Glomerular endothelial cell (primary cell): ENCODE data around the gene UBE2I. TPM values are rescaled to one million over a fixed set of nuclear protein-coding genes. Genes with fewer than 3 reads are reported as not detected.
A peak's percentile ranks its signal among the peaks of the same experiment; 100 is the strongest.
"Not testable (repeated sequence)": the region's sequence is repeated elsewhere in the genome, so short reads cannot be mapped to it uniquely, and the experiment has no call there.

Experiments
- DNase-seq: peaks from one replicate; pipeline ENCODE4 v3.0.0-alpha.2; 2011; ENCODE audit warnings: low read depth, low spot score; ENCODE audit errors: extremely low read depth
- total RNA-seq: library from RNA; depleted of rRNA; stranded (reverse); fragments of >200 nt; gene quantifications from 2 replicates; pipeline ENCODE4 v1.2.3, GENCODE V29; 2015

UBE2I gene
- total RNA-seq, 1 donor from 2014 or later: 94.8 TPM

DNA sequence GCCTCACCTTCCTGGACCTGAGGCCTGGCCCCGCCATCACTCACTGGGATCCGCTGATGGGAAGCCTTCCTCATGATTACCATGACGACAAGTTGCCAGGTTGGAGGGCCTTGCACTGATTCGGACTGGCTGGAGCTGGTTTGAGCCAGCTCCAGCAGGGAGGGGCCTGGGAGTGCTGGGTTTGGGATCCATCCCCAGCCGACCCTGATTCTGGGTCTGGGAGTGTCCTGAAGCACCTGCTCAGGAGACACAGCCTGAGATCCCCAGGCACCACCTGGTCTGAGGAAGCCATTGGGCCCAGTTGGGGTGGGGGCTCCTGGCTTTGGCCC, 18.1 kb downstream of the UBE2I start:
- no peak for DNase-seq

GRCh38 chr16:1328136-1328535, 18.7 kb downstream of the UBE2I start:
- DNase-seq: not testable (repeated sequence)

- not testable (repeated sequence) for DNase-seq
Observed at GRCh38 chr16:1328961-1329360, 19.5 kb downstream of the UBE2I start.

GRCh38 chr16:1330260-1330914, 21.0 kb downstream of the UBE2I start:
- no peak for DNase-seq

DNA sequence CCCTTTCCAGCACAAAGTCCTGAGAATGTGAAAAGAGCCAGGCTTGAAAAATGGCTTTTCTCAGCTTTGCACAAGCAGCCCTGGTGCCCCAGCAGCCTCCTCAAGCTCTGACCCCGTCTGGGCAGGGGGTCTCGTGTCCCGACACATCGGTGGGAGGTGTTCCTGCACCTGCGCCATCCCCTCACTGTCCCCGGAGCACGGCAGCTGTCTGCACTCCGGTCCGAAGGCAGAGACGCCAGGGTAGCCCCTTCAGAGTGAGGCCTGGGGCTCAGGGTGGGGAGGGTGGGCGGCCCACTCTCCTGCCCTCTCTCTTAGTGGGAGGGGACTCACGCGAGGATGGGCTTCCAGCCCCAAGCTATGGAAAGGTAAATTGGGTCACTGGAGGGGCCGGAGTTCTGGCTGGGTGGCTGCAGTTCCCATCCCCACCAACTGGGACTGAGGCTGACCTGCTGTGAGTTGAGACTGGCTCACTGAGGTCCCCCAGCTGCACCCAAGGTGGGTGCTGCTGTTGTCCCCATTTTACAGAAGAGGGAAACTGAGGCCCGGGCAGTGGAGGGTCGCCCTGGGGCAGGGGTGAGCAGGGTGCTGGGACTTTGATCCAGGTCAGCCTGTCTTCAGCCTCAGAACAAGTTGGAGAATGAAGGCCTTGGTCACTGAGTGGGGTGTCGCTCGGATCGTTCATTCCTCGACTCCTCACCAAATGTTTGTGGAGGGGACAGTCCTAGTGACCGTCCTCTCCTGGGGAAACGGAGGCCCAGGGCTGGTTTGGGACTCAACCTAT, 21.7 kb downstream of the UBE2I start:
- DNase-seq: no peak

GRCh38 chr16:1331712-1332617, 22.5 kb downstream of the UBE2I start:
- DNase-seq: peak; percentile 29

DNA sequence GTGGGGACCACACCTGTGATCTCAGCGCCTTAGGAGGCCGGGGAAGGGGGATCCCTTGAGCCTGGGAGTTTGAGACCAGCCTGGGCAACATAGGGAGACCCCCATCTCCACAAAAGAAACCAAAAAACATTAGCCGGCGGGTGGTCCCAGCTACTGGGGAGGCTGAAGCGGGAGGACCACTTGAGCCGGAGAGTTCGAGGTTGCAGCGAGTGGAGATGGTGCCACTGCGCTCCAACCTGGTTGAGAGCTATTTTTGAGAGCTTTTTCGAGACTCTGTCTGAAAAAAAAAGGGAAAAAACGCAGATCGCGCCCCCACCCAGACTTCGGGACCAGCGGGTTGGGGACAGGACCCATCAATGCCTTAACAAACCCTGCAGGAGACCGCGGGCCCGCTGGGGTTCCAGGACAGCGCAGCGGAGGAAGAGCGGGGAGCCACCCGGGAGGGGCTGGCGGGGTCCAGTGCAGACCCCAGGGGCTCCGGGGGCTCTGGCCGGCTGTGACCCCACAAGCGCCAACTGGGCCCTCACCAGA, 23.2 kb downstream of the UBE2I start:
- no peak for DNase-seq

DNA sequence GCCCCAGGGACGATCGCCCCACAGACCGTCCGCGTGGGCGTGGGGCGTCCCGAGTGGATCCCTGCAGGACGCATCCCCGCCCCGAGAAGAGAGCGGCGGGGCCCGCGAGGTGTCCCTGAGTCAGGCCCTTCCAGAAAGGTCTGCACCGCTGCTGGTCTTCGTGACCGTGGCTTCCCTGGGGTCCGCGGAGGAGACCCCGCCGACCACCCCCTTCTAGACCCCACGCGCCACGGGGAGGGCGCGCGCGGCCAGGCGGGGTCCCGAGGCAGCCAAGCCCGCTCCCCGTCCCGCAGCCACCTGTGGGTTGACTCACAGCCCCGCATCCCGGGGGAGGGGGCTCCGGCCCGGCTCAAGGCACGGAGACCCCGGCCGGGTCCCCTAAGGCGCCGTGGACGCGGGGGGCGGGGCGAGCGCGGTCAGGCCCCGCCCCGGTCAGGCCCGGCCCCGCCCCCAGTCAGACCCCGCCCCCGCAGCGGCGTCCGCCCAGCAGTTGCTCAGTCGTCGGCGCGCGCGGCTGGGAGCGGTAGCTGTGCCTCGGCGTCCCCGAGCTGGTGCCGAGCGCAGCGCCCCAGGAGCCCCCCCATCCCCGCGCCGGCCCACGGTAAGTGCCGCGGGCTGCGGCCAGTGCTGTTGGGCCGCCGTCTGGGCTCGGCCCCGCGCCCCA, 23.8 kb downstream of the UBE2I start, which contains the start of gene BAIAP3:
BAIAP3 (plus strand) TSS at position 497 of the 664 bp plus-strand sequence. CDS start 4,905 bp downstream, outside the sequence.
- no peak for DNase-seq

- no peak for DNase-seq
Observed at GRCh38 chr16:1333854-1334700, 24.6 kb downstream of the UBE2I start.

- DNase-seq: no peak
Observed at GRCh38 chr16:1334739-1335138, 25.3 kb downstream of the UBE2I start.

- no peak for DNase-seq
Observed at GRCh38 chr16:1335211-1335971, 26.0 kb downstream of the UBE2I start.

DNA sequence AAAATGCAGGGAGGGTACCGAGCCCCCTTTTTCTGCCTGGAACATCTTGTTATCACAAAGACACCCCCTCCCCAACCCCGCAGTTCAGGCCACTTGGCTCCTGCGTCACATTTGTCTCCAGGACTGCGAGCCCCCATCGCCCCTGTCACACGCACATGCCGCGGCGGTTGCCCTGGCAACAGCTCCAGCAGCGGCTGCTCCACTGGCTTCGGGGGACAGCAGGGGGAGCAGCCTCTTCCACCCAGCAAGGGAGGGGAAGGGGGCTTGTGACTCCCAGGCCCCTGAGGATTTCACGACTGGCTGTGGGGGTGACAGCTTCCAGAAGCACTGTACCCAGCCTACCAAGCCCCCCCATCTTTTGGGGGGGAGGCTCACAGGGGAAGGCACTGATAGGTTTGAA, 26.6 kb downstream of the UBE2I start:
- no peak for DNase-seq

DNA sequence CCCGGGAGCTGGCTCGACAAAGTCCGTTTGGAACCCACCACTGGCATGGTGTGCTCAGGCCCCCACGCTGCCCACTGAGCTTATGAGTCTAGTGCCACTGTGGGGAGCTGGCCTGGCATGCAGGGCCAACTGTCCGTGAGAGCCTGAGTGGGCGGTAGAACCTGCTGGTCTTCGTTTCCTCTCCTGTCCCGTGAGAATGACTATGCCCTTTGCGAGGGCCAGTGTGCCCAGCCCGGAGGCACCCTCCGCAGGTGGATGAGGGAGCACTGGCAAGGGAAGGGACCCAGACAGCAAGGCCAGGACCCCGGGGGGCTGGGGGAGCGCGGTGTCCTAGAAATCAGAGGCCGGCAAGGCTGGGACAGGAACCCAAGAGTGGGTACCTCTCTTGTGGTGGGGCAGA, 27.2 kb downstream of the UBE2I start:
- no peak for DNase-seq

GRCh38 chr16:1337486-1337885, 28.1 kb downstream of the UBE2I start:
- DNase-seq: no peak

GRCh38 chr16:1338119-1338730, 28.8 kb downstream of the UBE2I start:
- DNase-seq: no peak

- no peak for DNase-seq
Observed at GRCh38 chr16:1338855-1339675, 29.6 kb downstream of the UBE2I start.

DNA sequence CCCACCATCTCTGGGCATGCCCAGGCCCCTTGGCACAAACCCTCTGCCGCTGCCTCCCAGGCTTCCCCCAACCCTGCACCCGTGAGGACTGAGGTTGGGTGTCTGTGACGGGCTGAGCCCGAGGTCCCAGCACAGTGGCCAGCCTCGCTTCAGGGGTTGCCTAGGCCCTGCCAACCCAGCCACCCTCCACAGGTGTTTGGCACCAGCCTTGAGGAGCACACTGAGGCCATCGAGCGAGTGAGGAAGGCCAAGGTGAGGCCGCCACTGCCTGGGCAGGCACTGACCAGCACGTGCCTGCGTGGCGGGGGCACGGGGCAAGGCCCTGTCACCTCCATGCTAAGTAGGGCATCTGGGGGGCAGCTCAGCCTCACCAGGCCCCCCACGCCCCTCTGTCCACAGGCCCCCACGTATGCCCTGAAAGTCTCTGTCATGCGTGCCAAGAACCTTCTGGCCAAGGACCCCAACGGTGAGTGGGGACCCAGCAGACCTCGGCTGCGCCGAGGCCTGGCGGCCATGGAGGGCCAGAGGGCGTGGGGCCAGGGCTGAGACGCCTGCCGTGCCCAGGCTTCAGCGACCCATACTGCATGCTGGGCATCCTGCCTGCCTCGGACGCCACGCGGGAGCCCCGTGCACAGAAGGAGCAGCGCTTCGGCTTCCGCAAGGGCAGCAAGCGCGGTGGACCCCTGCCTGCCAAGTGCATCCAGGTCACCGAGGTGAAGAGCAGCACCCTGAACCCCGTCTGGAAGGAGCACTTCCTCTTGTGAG, 31.5 kb downstream of the UBE2I start:
- no peak for DNase-seq
